ENCODE results near the gene ANXA10. TPM values are rescaled to one million over a fixed set of nuclear protein-coding genes. Genes with fewer than 3 reads are reported as not detected.

ANXA10 gene
- total and polyA plus RNA-seq, 2 of the 4 experiments (the other 2 are of a cell fraction), result 0.44 to 0.72 TPM

- no peak overlapping the region for H2BK120ac ChIP-seq (ENCODE audit: low read depth, low read length)
- in situ Hi-C loops (cut with MboI; ENCODE audit: low sequenced_read_pairs) (no loop called here), dilution Hi-C loops (cut with HindIII; ENCODE audit: low sequenced_read_pairs, unreplicated experiment) (no loop called here), intact Hi-C loops (cut with micrococcal nuclease) (no loop called here)
- no peak overlapping the region for H3K4me3 ChIP-seq (ENCODE audit: insufficient read depth, low read depth, low read length)
- H3K36me3 ChIP-seq (ENCODE audit: control insufficient read depth, insufficient read depth, low read length), result no peaks in the 10 kb centered on the region
- H3K18ac ChIP-seq (ENCODE audit: low read depth, low read length), result no peak overlapping the region
- no peak overlapping the region for H2BK15ac ChIP-seq (ENCODE audit: low read depth, low read length)
- no peak overlapping the region for H3K4ac ChIP-seq (ENCODE audit: low read depth, low read length)
- no peak overlapping the region for H3K56ac ChIP-seq (ENCODE audit: extremely low read depth, insufficient read depth, low read length)
- no peaks in the 10 kb centered on the region for H4K20me1 ChIP-seq (ENCODE audit: insufficient read depth, low read length)
- ATAC-seq (ENCODE audit: low read depth) (no peak), DNase-seq (no peak)
- ChIA-PET POLR2A (ENCODE audit: unreplicated experiment) (no interaction called here), CTCF (no interaction called here)
- no peak overlapping the region for H4K5ac ChIP-seq (ENCODE audit: low read depth, low read length)
- TF ChIP-seq RAD21 (IDR thresholded peaks at IDR 0.05; ENCODE audit: low read length), result no peak
- no peak for TF ChIP-seq CEBPB (IDR thresholded peaks at IDR 0.05; ENCODE audit: low read depth, low read length)
- TF ChIP-seq RCOR1 (IDR thresholded peaks at IDR 0.05; ENCODE audit: insufficient replicate concordance, low read length), result no peak
- TF ChIP-seq USF2 (IDR thresholded peaks at IDR 0.05; ENCODE audit: low read depth, low read length), result no peak
- H3K9me1 ChIP-seq (ENCODE audit: insufficient read depth, low read length), result no peaks in the 10 kb centered on the region
- no peak overlapping the region for H2BK5ac ChIP-seq (ENCODE audit: low read depth, low read length, poor library complexity, severe bottlenecking)
- no peaks in the 10 kb centered on the region for H3K4me1 ChIP-seq (ENCODE audit: control insufficient read depth, insufficient read depth, low read length)
- H3K9ac ChIP-seq (ENCODE audit: low read depth, low read length), result no peak overlapping the region
- no peak overlapping the region for H2AK9ac ChIP-seq (replicated peaks; ENCODE audit: low read depth, low read length, poor library complexity)
- H2AK5ac ChIP-seq (ENCODE audit: low read depth, low read length), result no peak overlapping the region
- H3K27ac ChIP-seq (ENCODE audit: insufficient read depth, low read length), result no peak overlapping the region
- WGBS, 2 experiments (ENCODE audit: extremely low coverage in 2 of 2, insufficient read length in 1 of 2), result 93% methylated on average over 2 of the region's 7 CpGs; no CpG with 5 or more reads in 1 of the 2 experiments
- H3K9me3 ChIP-seq (ENCODE audit: control insufficient read depth, insufficient read depth, low read length), result no peaks in the 10 kb centered on the region
- H3K79me1 ChIP-seq (ENCODE audit: low read depth in 1 of 2, low read length in 2 of 2), result no peaks in the 10 kb centered on the region
- no peak overlapping the region for H3K4me2 ChIP-seq (ENCODE audit: low read depth, low read length)
- no TSS peak for BruUV-seq (replicated peaks)
- no peak overlapping the region for H2AFZ ChIP-seq (replicated peaks; ENCODE audit: low read length, poor library complexity)
- no peak overlapping the region for H3K23ac ChIP-seq (ENCODE audit: low read depth, low read length)
- no peak overlapping the region for H4K8ac ChIP-seq (ENCODE audit: low read depth in 2 of 2, low read length in 2 of 2)
- no peaks in the 10 kb centered on the region for H3K27me3 ChIP-seq (ENCODE audit: control insufficient read depth, insufficient read depth, low read length)
- H4K91ac ChIP-seq (ENCODE audit: insufficient read depth, low read depth, low read length), result no peak overlapping the region
- no peak overlapping the region for H3K14ac ChIP-seq (replicated peaks; ENCODE audit: low read depth, low read length)
- H2BK20ac ChIP-seq (ENCODE audit: low read depth, low read length), result no peak overlapping the region
Measured at GRCh38 chr4:168141733-168142132, 49.4 kb downstream of the ANXA10 start.
